H1 (cell line): ENCODE data around the gene DRAXIN. TPM values are rescaled to one million over a fixed set of nuclear protein-coding genes. Genes with fewer than 3 reads are reported as not detected.

ENCODE experiments used
- CHD2 ChIP-seq: IDR thresholded peaks from 2 replicates; pipeline ENCODE4 v1.6.1; 2012; ENCODE audit warnings: low read length, improper control_type of control experiment
- polyA plus RNA-seq, 7 experiments: library from polyadenylated mRNA; depleted of rRNA in 3 of 7; stranded (reverse) in 5 of 7; unstranded in 2 of 7; fragments of >200 nt in 5 of 7; fragments of 200-250 nt in 2 of 7; gene quantifications; 1 replicate in 5 of 7; 2 replicates in 1 of 7; 4 replicates in 1 of 7; pipeline versions ENCODE4 v1.2.1 to v1.2.3, GENCODE V29; 2011 to 2013; ENCODE audit warnings: missing spikeins in 2 of 7, mixed read lengths in 2 of 7
- total RNA-seq: library from RNA; stranded (reverse); fragmentation: NEBNext Ultra II Directional; extraction: Animal tissue kit (Norgen Biotek cat#: 25700); gene quantifications from 2 replicates; pipeline ENCODE4 v1.2.1, GENCODE V29; 2021
- TF ChIP-seq, protein P1 (sequence below): fragments of 300-600 bp; sonication (generic); IDR thresholded peaks from 2 replicates; pipeline ENCODE4 v1.7.1; 2012; ENCODE audit warnings: low read length, moderate library complexity, mild to moderate bottlenecking, inconsistent platforms; ENCODE audit not compliant: insufficient replicate concordance

The DRAXIN gene
- total and polyA plus RNA-seq, 2 of the 8 experiments (the other 6 are each of a cell fraction or from before 2014, with no cell fraction given): 4.6 to 17.6 TPM

DNA sequence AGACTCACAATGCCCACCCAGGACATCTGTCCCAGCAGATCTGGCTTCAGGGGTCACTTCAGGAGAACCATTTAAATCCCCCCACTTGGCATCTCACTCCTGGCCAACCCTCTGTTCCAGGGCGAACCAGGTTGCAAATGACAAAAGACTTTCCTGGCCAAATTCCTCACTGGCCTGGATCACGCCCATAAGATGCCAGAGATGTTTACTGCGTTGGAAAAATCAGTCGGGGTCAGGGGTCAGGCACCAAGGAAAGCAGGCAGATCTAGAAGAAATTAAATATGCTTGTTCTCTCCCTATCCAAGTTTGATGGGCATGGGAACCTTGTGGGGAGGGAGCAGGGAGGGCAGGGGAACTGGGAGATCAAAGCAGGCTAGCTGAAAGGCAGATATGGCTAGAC is 29.8 kb downstream of the DRAXIN start (continued):
- TF ChIP-seq, protein P1, sequence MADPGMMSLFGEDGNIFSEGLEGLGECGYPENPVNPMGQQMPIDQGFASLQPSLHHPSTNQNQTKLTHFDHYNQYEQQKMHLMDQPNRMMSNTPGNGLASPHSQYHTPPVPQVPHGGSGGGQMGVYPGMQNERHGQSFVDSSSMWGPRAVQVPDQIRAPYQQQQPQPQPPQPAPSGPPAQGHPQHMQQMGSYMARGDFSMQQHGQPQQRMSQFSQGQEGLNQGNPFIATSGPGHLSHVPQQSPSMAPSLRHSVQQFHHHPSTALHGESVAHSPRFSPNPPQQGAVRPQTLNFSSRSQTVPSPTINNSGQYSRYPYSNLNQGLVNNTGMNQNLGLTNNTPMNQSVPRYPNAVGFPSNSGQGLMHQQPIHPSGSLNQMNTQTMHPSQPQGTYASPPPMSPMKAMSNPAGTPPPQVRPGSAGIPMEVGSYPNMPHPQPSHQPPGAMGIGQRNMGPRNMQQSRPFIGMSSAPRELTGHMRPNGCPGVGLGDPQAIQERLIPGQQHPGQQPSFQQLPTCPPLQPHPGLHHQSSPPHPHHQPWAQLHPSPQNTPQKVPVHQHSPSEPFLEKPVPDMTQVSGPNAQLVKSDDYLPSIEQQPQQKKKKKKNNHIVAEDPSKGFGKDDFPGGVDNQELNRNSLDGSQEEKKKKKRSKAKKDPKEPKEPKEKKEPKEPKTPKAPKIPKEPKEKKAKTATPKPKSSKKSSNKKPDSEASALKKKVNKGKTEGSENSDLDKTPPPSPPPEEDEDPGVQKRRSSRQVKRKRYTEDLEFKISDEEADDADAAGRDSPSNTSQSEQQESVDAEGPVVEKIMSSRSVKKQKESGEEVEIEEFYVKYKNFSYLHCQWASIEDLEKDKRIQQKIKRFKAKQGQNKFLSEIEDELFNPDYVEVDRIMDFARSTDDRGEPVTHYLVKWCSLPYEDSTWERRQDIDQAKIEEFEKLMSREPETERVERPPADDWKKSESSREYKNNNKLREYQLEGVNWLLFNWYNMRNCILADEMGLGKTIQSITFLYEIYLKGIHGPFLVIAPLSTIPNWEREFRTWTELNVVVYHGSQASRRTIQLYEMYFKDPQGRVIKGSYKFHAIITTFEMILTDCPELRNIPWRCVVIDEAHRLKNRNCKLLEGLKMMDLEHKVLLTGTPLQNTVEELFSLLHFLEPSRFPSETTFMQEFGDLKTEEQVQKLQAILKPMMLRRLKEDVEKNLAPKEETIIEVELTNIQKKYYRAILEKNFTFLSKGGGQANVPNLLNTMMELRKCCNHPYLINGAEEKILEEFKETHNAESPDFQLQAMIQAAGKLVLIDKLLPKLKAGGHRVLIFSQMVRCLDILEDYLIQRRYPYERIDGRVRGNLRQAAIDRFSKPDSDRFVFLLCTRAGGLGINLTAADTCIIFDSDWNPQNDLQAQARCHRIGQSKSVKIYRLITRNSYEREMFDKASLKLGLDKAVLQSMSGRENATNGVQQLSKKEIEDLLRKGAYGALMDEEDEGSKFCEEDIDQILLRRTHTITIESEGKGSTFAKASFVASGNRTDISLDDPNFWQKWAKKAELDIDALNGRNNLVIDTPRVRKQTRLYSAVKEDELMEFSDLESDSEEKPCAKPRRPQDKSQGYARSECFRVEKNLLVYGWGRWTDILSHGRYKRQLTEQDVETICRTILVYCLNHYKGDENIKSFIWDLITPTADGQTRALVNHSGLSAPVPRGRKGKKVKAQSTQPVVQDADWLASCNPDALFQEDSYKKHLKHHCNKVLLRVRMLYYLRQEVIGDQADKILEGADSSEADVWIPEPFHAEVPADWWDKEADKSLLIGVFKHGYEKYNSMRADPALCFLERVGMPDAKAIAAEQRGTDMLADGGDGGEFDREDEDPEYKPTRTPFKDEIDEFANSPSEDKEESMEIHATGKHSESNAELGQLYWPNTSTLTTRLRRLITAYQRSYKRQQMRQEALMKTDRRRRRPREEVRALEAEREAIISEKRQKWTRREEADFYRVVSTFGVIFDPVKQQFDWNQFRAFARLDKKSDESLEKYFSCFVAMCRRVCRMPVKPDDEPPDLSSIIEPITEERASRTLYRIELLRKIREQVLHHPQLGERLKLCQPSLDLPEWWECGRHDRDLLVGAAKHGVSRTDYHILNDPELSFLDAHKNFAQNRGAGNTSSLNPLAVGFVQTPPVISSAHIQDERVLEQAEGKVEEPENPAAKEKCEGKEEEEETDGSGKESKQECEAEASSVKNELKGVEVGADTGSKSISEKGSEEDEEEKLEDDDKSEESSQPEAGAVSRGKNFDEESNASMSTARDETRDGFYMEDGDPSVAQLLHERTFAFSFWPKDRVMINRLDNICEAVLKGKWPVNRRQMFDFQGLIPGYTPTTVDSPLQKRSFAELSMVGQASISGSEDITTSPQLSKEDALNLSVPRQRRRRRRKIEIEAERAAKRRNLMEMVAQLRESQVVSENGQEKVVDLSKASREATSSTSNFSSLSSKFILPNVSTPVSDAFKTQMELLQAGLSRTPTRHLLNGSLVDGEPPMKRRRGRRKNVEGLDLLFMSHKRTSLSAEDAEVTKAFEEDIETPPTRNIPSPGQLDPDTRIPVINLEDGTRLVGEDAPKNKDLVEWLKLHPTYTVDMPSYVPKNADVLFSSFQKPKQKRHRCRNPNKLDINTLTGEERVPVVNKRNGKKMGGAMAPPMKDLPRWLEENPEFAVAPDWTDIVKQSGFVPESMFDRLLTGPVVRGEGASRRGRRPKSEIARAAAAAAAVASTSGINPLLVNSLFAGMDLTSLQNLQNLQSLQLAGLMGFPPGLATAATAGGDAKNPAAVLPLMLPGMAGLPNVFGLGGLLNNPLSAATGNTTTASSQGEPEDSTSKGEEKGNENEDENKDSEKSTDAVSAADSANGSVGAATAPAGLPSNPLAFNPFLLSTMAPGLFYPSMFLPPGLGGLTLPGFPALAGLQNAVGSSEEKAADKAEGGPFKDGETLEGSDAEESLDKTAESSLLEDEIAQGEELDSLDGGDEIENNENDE: no peak
- no peak for TF ChIP-seq CHD2
